K562 (cell line): ENCODE results near the gene RPL36AL. TPM values are rescaled to one million over a fixed set of nuclear protein-coding genes. Genes with fewer than 3 reads are reported as not detected.

ENCODE experiments used
- ATAC-seq: fragments of 200-7000 bp; cut with Tn5 transposase; 3 replicates; pipeline ENCODE4 v1.9.1; 2020; ENCODE audit warnings: moderate library complexity
- BruUV-seq: library from RNA; stranded (reverse); fragments of 400-500 nt; replicated peaks from 2 replicates; lab custom pipeline; 2021; lab: Mats Ljungman, UMichigan
- CTCF ChIA-PET: fragments of 300-600 bp; formaldehyde crosslinking; extraction: SDS; loops from one replicate; lab custom pipeline; 2021; ENCODE audit warnings: low intra/inter-chr PET ratio; lab: Yijun Ruan, JAX
- POLR2A ChIA-PET: fragments of 300-600, 350-650 bp; sonication (Branson Sonifier 250); formaldehyde crosslinking; extraction: SDS; loops from one replicate; lab custom pipeline; 2021; ENCODE audit warnings: antibody characterized with exemption, inconsistent platforms; lab: Yijun Ruan, JAX
- DNase-seq, 4 experiments: peaks; one replicate each; pipeline versions ENCODE4 v3.0.0 to v3.0.0-alpha.2; 2011 to 2018; ENCODE audit warnings: low spot score in 3 of 4, mixed read lengths in 3 of 4; ENCODE audit errors: extremely low read depth in 1 of 4
- FAIRE-seq: peaks from 2 replicates; lab custom pipeline; 2011; peaks lifted over from hg19 to GRCh38; lab: Jason Lieb, UNC
- H2AFZ ChIP-seq: 2 replicates; pipeline ENCODE4 v1.6.0; 2011; ENCODE audit warnings: low read depth, low read length, control low read depth, inconsistent platforms
- H3K27ac ChIP-seq: fragments of 200-600 bp; 3 replicates; pipeline ENCODE4 v1.8.0; 2011; ENCODE audit warnings: low read depth, mild to moderate bottlenecking, control low read depth, inconsistent platforms, low read length, moderate library complexity, mixed read lengths; ENCODE audit errors: extremely low read depth
- H3K27me3 ChIP-seq, 2 experiments: fragments of 300-600 bp in 1 of 2; 2 replicates in 1 of 2; 3 replicates in 1 of 2; pipeline versions ENCODE4 v1.6.0 to v1.8.0; 2011; ENCODE audit warnings: inconsistent platforms in 2 of 2, low read length in 2 of 2, mild to moderate bottlenecking in 1 of 2, mixed read lengths in 1 of 2, moderate library complexity in 1 of 2; ENCODE audit not compliant: control insufficient read depth in 2 of 2, insufficient read depth in 2 of 2
- H3K36me3 ChIP-seq: fragments of 300-600 bp; 3 replicates; pipeline ENCODE4 v1.8.0; 2011; ENCODE audit warnings: mild to moderate bottlenecking, low read length, inconsistent platforms; ENCODE audit not compliant: control insufficient read depth, insufficient read depth
- H3K4me1 ChIP-seq, 2 experiments: fragments of 200-600 bp in 1 of 2; replicated peaks in 1 of 2; 2 replicates in 1 of 2; 3 replicates in 1 of 2; pipeline versions ENCODE4 v1.5.1 to v1.8.0; 2011; ENCODE audit warnings: inconsistent platforms in 2 of 2, low read length in 2 of 2, mild to moderate bottlenecking in 1 of 2, mixed read lengths in 1 of 2, moderate library complexity in 1 of 2; ENCODE audit not compliant: control insufficient read depth in 2 of 2, insufficient read depth in 2 of 2
- H3K4me2 ChIP-seq: 2 replicates; pipeline ENCODE4 v1.6.1; 2011; ENCODE audit warnings: low read length, control low read depth, inconsistent platforms, mixed read lengths; ENCODE audit not compliant: insufficient read depth
- H3K4me3 ChIP-seq: fragments of 200-600 bp; sonication (generic), shearing (Covaris generic); 2 replicates; pipeline ENCODE4 v1.5.1; 2016; ENCODE audit warnings: control low read depth, inconsistent platforms
- H3K79me2 ChIP-seq: fragments of 200-600 bp; 3 replicates; pipeline ENCODE4 v1.8.0; 2011; ENCODE audit warnings: low read length, inconsistent platforms; ENCODE audit not compliant: control insufficient read depth, insufficient read depth
- H3K9ac ChIP-seq, 2 experiments: 2 replicates each; pipeline versions ENCODE4 v1.6.0 to v1.6.1; 2011; ENCODE audit warnings: low read depth in 2 of 2, low read length in 2 of 2, control low read depth in 1 of 2, inconsistent platforms in 1 of 2, mild to moderate bottlenecking in 1 of 2, mixed read lengths in 1 of 2; ENCODE audit not compliant: insufficient read depth in 1 of 2
- H3K9me1 ChIP-seq: one replicate; pipeline ENCODE4 v1.6.0; 2011; ENCODE audit warnings: inconsistent platforms, mild to moderate bottlenecking, low read length, moderate library complexity; ENCODE audit not compliant: control insufficient read depth, insufficient read depth
- H3K9me3 ChIP-seq: replicated peaks from 2 replicates; pipeline ENCODE4 v1.5.1; 2011; ENCODE audit warnings: low read depth, low read length, inconsistent platforms; ENCODE audit not compliant: control insufficient read depth, insufficient read depth
- H4K20me1 ChIP-seq: replicated peaks from 2 replicates; pipeline ENCODE4 v1.6.1; 2011; ENCODE audit warnings: low read length, inconsistent platforms, mixed read lengths; ENCODE audit not compliant: control insufficient read depth, insufficient read depth
- FOXO4 ChIP-seq: fragments of 450-650 bp; formaldehyde crosslinking; IDR thresholded peaks from 2 replicates; pipeline ENCODE4 v1.4.0; 2020; ENCODE audit warnings: mild to moderate bottlenecking, moderate library complexity
- NR1H2 ChIP-seq: sonication (generic); formaldehyde crosslinking; IDR thresholded peaks from 2 replicates; pipeline ENCODE4 v1.4.0; 2020; ENCODE audit warnings: mild to moderate bottlenecking, missing genetic modification reagents
- TCF7 ChIP-seq: sonication (generic); IDR thresholded peaks from 2 replicates; pipeline ENCODE4 v1.6.1; 2016; ENCODE audit warnings: antibody characterized with exemption, borderline replicate concordance
- TEAD4 ChIP-seq, 2 experiments: sonication (generic) in 1 of 2; formaldehyde crosslinking in 1 of 2; IDR thresholded peaks; 2 replicates each; pipeline versions ENCODE4 v1.6.1 to v1.8.0; 2012 to 2022; ENCODE audit warnings: borderline replicate concordance in 1 of 2, inconsistent platforms in 1 of 2, low read length in 1 of 2, mild to moderate bottlenecking in 1 of 2, missing genetic modification reagents in 1 of 2
- ZBTB17 ChIP-seq: fragments of 450-650 bp; formaldehyde crosslinking; IDR thresholded peaks from 2 replicates; pipeline ENCODE4 v1.4.0; 2020; ENCODE audit warnings: mild to moderate bottlenecking
- ZFP36 ChIP-seq: fragments of 150-350 bp; IDR thresholded peaks from 2 replicates; pipeline ENCODE4 v1.6.1; 2018; ENCODE audit warnings: low read length, low read depth; ENCODE audit not compliant: partially characterized antibody
- WGBS: fragments of 100-300 bp; shearing (Covaris generic); methylation state at CpG from one replicate; pipeline ENCODE4 v1.1.6; 2016; ENCODE audit warnings: low coverage, mixed read lengths; ENCODE audit not compliant: insufficient coverage; ENCODE audit errors: missing lambda C conversion rate; 5-methylcytosine and 5-hydroxymethylcytosine counted together
- in situ Hi-C: fragments of 300-500 bp; cut with MboI; formaldehyde crosslinking; loops from 4 replicates; pipeline ENCODE4 v1.15.0; 2018; ENCODE audit warnings: inconsistent platforms, mixed read lengths
- intact Hi-C: fragments of 100-400 bp; cut with micrococcal nuclease; formaldehyde crosslinking; loops from 2 replicates; pipeline ENCODE4 v1.14.2; 2022
- polyA plus RNA-seq, 8 experiments: library from polyadenylated mRNA; depleted of rRNA in 4 of 8; stranded (reverse) in 5 of 8; unstranded in 3 of 8; fragments of >200 nt; fragmentation: Nextera tagmentation in 2 of 8; fragmentation: Illumina TruSeq in 1 of 8; extraction: Ambion mirVana in 2 of 8; extraction: Trizol in 1 of 8; gene quantifications; 2 replicates each; pipeline versions ENCODE4 v1.2.1 to v1.2.3, GENCODE V29; 2011 to 2014; ENCODE audit warnings: inconsistent platforms in 1 of 8, missing spikeins in 1 of 8
- total RNA-seq, 7 experiments: library from RNA; depleted of rRNA in 6 of 7; stranded (reverse); fragments of >200 nt in 6 of 7; fragmentation: Illumina TruSeq in 2 of 7; extraction: Trizol in 2 of 7; gene quantifications; 2 replicates each; pipeline versions ENCODE4 v1.2.1 to v1.2.3, GENCODE V29; 2011 to 2021; ENCODE audit warnings: low replicate concordance in 1 of 7
- TF ChIP-seq, protein P1 (sequence below), 2 experiments: fragments of 450-650 bp; formaldehyde crosslinking in 1 of 2; IDR thresholded peaks; 2 replicates each; pipeline versions ENCODE4 v1.4.0 to v1.6.1; 2014 to 2020; ENCODE audit warnings: mild to moderate bottlenecking in 2 of 2, borderline replicate concordance in 1 of 2, low read depth in 1 of 2

RPL36AL gene
- total and polyA plus RNA-seq, 9 of the 15 experiments (the other 6 are each of a cell fraction or from before 2014, with no cell fraction given): 146 to 674 (median 360) TPM

DNA sequence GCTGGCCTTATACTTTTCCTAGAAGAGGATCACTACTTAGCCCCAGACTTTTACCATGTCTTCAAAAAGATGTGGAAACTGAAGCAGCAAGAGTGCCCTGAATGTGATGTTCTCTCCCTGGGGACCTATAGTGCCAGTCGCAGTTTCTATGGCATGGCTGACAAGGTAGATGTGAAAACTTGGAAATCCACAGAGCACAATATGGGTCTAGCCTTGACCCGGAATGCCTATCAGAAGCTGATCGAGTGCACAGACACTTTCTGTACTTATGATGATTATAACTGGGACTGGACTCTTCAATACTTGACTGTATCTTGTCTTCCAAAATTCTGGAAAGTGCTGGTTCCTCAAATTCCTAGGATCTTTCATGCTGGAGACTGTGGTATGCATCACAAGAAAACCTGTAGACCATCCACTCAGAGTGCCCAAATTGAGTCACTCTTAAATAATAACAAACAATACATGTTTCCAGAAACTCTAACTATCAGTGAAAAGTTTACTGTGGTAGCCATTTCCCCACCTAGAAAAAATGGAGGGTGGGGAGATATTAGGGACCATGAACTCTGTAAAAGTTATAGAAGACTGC lies 1.7 kb upstream of the RPL36AL start:
- peak overlapping the region; percentile 97 to 99 for H3K9ac ChIP-seq
- no peak for ATAC-seq
- ChIA-PET CTCF (no interaction called here), POLR2A (interaction anchor here (2.6 to 5.3 kb wide), 4 partner anchors 9 to 35 kb away, joined by 10 to 36 read pairs (median 18); partner anchors contain the start of genes DNAAF2, LRR1 and RPS29)
- in situ Hi-C loops: no loop called here
- 0% methylated on average over 3 of the region's 3 CpGs for WGBS
- peaks cover 3% of the 10 kb centered on the region for H3K9me1 ChIP-seq
- FAIRE-seq: peak; percentile 37
- H4K20me1 ChIP-seq: peaks cover 7% of the 10 kb centered on the region
- DNase-seq: no peak
- peaks cover 89% of the 10 kb centered on the region for H3K79me2 ChIP-seq
- peak overlapping the region; percentile 89 for H3K4me3 ChIP-seq
- no peaks in the 10 kb centered on the region for H3K27me3 ChIP-seq
- H3K36me3 ChIP-seq: peaks cover 56% of the 10 kb centered on the region
- intact Hi-C loops: loop anchor here (5.0 to 10.0 kb wide), 2 partner anchors 35 to 157 kb away; partner anchors contain the start of gene RPS29
- TF ChIP-seq ZFP36 (no peak), FOXO4 (CRISPR knock-in tag) (no peak), TEAD4 (IDR thresholded peaks at IDR 0.05; ENCODE audit: low read length) (peak; percentile 12; the same call in 1 of the 2 replicates), TEAD4 (CRISPR knock-in tag; IDR thresholded peaks at IDR 0.05; ENCODE audit: borderline replicate concordance) (no peak), TCF7 (no peak), NR1H2 (no peak), ZBTB17 (CRISPR knock-in tag) (no peak)
- TF ChIP-seq, protein P1, sequence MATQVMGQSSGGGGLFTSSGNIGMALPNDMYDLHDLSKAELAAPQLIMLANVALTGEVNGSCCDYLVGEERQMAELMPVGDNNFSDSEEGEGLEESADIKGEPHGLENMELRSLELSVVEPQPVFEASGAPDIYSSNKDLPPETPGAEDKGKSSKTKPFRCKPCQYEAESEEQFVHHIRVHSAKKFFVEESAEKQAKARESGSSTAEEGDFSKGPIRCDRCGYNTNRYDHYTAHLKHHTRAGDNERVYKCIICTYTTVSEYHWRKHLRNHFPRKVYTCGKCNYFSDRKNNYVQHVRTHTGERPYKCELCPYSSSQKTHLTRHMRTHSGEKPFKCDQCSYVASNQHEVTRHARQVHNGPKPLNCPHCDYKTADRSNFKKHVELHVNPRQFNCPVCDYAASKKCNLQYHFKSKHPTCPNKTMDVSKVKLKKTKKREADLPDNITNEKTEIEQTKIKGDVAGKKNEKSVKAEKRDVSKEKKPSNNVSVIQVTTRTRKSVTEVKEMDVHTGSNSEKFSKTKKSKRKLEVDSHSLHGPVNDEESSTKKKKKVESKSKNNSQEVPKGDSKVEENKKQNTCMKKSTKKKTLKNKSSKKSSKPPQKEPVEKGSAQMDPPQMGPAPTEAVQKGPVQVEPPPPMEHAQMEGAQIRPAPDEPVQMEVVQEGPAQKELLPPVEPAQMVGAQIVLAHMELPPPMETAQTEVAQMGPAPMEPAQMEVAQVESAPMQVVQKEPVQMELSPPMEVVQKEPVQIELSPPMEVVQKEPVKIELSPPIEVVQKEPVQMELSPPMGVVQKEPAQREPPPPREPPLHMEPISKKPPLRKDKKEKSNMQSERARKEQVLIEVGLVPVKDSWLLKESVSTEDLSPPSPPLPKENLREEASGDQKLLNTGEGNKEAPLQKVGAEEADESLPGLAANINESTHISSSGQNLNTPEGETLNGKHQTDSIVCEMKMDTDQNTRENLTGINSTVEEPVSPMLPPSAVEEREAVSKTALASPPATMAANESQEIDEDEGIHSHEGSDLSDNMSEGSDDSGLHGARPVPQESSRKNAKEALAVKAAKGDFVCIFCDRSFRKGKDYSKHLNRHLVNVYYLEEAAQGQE (IDR thresholded peaks at IDR 0.05; ENCODE audit: borderline replicate concordance): no peak
- TF ChIP-seq, protein P1 (CRISPR knock-in tag; IDR thresholded peaks at IDR 0.05; ENCODE audit: low read depth): no peak
- H2AFZ ChIP-seq: no peak overlapping the region
- BruUV-seq: TSS peak; percentile 65
- H3K4me1 ChIP-seq: peaks cover 4 to 10% of the 10 kb centered on the region in 2 experiments; a peak in 4 of 5 replicates
- H3K9me3 ChIP-seq: no peaks in the 10 kb centered on the region
- peak overlapping the region; percentile 82 for H3K4me2 ChIP-seq
- H3K27ac ChIP-seq: no peak overlapping the region; the same call in 2 of the 3 replicates
